ENCODE data around the gene ACOXL.

DNA sequence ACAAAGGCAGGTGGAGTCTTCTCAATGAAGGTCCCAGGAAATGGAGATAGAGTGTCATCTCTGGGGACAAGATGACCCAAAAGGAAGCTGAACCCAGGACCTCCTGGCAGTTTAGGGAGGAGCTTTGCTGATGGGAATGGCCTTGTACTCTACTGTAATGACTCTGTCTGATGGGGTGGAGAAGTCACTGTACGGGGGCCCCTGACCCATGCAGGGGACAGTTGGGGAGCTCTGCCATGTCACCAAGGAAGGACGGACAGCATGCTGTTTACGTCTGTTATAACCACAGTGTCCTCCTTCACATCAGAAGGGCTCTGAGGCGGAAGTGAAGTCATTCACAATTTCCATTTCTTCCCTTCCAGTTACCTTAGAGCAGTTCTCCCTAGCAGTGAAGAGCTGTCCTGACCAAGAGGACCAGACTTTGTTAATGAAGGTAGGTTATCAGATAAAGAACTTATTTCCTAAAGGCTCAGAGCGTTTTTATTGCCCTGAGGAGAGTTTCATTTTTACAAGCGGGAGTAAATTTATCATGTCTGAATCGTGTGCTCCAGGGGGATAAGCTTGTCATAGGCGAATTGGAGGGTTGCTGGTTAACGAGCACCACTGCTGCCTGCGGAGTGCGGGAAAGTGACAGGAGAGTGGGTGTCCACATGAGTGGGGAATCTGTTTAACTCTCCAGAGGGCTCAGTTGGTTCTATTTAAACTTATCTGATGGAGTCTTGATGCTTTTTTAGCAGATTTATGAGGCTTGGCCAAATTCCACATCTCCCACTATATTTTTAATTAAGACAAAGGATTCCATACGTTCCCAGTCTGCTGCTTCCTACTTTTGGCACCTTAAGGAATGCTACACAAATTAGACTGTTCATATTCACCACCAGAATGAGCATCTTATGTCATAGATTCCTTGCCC lies 316.7 kb downstream of the ACOXL start:
- TF ChIP-seq EP300 (IDR thresholded peaks at IDR 0.05; ENCODE audit: borderline replicate concordance in 1 of 2, control insufficient read depth in 1 of 2, low read depth in 2 of 2, low read length in 2 of 2) (no peak), MEF2A (IDR thresholded peaks at IDR 0.05; ENCODE audit: insufficient read depth, low read depth, low read length) (no peak), POLR2AphosphoS5 (IDR thresholded peaks at IDR 0.05; ENCODE audit: low read length) (no peak), SP1 (IDR thresholded peaks at IDR 0.05; ENCODE audit: low read depth, low read length) (no peak), CEBPZ (IDR thresholded peaks at IDR 0.05; ENCODE audit: low read depth, low read length) (no peak), STAT1 (conservative IDR thresholded peaks at IDR 0.05) (no peak), POLR2A (IDR thresholded peaks at IDR 0.05; ENCODE audit: low read depth, low read length) (no peak)
- TF ChIP-seq, protein P1, sequence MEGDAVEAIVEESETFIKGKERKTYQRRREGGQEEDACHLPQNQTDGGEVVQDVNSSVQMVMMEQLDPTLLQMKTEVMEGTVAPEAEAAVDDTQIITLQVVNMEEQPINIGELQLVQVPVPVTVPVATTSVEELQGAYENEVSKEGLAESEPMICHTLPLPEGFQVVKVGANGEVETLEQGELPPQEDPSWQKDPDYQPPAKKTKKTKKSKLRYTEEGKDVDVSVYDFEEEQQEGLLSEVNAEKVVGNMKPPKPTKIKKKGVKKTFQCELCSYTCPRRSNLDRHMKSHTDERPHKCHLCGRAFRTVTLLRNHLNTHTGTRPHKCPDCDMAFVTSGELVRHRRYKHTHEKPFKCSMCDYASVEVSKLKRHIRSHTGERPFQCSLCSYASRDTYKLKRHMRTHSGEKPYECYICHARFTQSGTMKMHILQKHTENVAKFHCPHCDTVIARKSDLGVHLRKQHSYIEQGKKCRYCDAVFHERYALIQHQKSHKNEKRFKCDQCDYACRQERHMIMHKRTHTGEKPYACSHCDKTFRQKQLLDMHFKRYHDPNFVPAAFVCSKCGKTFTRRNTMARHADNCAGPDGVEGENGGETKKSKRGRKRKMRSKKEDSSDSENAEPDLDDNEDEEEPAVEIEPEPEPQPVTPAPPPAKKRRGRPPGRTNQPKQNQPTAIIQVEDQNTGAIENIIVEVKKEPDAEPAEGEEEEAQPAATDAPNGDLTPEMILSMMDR (IDR thresholded peaks at IDR 0.05 in 2 of 3, conservative IDR thresholded peaks at IDR 0.05 in 1 of 3; ENCODE audit: control insufficient read depth in 2 of 3, extremely low read depth in 1 of 3, insufficient read depth in 1 of 3, low read depth in 3 of 3, low read length in 3 of 3): no peak
- TF ChIP-seq, protein P2, sequence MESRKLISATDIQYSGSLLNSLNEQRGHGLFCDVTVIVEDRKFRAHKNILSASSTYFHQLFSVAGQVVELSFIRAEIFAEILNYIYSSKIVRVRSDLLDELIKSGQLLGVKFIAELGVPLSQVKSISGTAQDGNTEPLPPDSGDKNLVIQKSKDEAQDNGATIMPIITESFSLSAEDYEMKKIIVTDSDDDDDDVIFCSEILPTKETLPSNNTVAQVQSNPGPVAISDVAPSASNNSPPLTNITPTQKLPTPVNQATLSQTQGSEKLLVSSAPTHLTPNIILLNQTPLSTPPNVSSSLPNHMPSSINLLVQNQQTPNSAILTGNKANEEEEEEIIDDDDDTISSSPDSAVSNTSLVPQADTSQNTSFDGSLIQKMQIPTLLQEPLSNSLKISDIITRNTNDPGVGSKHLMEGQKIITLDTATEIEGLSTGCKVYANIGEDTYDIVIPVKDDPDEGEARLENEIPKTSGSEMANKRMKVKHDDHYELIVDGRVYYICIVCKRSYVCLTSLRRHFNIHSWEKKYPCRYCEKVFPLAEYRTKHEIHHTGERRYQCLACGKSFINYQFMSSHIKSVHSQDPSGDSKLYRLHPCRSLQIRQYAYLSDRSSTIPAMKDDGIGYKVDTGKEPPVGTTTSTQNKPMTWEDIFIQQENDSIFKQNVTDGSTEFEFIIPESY (IDR thresholded peaks at IDR 0.05): no peak
- TF ChIP-seq, protein P3, sequence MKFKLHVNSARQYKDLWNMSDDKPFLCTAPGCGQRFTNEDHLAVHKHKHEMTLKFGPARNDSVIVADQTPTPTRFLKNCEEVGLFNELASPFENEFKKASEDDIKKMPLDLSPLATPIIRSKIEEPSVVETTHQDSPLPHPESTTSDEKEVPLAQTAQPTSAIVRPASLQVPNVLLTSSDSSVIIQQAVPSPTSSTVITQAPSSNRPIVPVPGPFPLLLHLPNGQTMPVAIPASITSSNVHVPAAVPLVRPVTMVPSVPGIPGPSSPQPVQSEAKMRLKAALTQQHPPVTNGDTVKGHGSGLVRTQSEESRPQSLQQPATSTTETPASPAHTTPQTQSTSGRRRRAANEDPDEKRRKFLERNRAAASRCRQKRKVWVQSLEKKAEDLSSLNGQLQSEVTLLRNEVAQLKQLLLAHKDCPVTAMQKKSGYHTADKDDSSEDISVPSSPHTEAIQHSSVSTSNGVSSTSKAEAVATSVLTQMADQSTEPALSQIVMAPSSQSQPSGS (IDR thresholded peaks at IDR 0.05; ENCODE audit: low read length): no peak

All from GM12878 (cell line).